Activated naive CD8-positive, alpha-beta T cell treated with anti-CD3 and anti-CD28 coated beads, Interleukin-2, amount 50 U/mL, for 16 hours (primary cell): ENCODE data around the gene SPIRE1.

Experiments
- DNase-seq: peaks from one replicate; pipeline ENCODE4 v3.0.0-alpha.2; 2020; ENCODE audit warnings: low read depth, low spot score

SPIRE1 gene

DNA sequence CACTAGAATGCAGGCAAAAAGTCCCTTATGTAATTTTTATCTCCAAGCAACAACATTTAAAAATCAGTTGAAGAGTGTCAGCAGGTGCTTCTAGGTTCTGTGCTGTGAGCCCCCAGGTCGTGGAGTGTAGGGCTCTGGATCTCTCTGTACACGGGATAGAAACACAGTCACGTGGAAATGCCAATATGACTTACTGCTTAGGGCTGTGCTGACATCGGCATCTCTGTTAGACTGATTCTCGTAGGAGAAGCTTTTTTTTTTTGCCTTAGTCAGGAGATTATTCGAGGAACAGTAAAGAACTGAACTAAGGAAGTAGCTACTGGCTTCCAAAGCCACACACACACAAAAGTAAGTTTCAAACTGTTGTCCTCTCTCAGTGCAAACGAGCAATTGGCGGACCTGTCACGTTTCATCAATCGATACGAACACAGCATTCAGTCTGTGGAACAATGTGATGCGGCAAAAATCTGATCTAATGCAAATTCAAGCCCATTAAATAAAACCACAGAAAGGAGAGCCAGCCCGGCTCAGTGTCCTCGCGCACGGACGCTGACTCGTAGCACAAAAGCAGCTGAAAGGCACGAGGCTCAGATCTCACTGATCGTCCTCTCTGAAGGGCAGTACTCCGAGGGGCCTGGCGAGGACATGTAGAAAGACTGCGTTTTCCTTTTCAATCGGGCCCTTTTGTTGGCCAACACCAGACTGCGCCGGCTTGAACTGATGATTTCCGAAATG, 208.7 kb downstream of the SPIRE1 start:
- no peak for DNase-seq

DNA sequence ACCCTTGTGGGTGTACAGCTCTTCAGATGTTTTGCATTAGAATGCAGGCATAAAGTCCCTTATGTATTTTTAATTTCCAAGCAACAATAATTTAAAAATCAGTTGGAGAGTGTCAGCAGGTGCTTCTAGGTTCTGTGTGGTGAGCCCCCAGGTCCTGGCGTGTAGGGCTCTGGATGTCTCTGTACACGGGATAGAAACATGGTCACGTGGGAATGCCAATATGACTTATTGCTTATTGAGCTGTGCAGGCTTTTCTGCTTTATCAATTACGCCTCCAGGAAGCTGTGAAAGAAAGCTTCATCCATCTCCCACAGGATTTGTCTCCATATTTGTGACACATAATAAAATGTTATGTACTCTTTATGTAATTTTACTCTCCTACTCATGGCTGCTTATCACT, 212.4 kb downstream of the SPIRE1 start:
- DNase-seq: no peak

DNA sequence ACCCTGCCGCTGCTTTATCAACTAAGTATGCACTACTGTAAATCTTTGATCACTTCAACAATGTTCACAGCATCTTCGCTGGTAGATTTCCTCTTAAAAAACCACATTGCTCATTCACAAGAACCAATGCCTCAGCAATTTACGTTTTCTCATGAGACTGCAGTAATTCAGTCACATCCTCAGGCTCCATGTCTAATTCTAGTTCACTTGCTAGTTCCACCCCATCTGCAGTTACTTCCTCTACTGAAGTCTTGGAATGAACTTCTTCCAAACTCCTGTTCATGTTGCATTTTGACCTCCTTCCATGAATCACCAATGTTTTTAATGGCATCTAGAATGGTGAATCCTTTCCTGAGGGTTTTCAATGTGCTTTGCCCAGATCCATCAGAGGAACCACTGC, 214.4 kb downstream of the SPIRE1 start:
- DNase-seq: no peak

DNA sequence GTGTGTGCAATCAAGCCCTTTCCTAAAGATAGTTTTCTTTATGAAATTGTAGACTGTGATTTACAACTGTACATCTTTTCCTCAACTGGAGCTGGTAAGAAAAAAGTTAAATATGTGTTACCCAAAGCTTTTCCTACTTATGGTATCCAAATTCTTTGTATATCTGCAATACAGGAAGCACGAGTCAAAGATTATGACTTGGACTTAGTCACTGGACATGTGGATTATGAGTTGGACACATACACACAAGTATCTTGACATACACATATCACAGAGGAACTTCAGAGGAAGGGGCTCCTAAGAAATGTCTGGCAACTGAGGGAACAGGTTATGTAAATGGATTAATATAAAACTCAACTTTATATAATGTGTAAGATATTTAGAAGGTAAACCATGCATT, 215.0 kb downstream of the SPIRE1 start:
- no peak for DNase-seq

DNA sequence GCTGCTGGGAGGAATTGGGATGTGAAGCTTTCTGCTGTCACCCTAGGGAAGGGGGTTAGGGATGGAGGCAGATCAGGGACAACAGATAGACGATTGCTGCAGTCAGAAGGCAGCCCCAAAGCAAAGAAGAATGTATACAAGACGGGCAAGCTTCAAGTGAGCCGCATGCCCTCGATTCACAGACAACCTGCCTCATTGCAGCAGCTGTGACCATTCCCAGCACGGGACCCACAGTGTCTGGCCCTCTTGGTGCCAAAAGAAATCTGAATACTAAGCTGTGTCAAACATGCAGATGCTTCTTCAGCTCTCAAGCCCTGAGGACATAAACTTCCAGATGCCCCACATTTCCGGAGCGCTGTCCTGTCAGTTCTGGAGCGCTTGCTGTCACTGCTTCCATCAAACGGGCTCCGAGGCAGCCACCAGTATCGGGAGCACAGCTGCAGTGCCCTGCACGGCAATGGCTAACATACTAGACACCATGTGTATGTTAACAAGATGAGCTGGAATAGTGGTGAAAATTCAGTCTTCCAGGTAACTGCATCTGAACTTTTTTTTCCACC, 216.4 kb downstream of the SPIRE1 start:
- DNase-seq: no peak

DNA sequence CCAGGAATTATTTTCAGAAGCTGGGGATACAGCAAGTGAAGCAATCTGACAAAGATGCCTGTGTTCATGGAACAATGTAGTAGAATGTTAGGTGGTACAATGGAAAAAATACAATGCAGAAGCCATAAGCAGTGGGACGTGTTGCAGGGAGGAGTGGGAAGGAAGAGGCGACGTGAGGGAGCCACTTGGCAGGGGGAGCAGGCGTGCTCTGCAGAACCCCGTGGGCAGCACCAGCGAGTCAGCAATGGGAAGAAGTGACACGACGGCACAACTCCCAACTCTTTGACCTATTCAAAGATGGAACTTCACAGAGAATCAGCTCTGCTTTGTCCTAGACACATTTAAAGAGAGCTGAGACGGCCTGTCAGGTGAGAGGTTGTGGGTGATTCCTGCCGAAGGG, 219.7 kb downstream of the SPIRE1 start:
- no peak for DNase-seq

DNA sequence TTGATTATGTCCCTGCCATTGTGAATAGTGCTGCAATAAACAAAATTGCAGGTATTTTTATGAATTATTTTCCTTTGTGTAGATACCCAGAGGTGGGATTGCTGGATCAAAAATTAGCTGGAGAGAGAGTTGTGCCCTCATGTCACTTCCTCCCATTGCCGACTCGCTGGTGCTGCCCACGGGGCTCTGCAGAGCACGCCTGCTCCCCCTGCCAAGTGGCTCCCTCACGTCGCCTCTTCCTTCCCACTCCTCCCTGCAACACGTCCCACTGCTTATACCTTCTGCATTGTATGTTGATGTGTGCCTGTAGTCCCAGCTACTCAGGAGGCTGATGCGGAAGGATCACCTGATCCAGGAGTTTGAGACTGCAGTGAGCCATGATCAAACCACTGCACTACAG, 222.0 kb downstream of the SPIRE1 start:
- DNase-seq: no peak

DNA sequence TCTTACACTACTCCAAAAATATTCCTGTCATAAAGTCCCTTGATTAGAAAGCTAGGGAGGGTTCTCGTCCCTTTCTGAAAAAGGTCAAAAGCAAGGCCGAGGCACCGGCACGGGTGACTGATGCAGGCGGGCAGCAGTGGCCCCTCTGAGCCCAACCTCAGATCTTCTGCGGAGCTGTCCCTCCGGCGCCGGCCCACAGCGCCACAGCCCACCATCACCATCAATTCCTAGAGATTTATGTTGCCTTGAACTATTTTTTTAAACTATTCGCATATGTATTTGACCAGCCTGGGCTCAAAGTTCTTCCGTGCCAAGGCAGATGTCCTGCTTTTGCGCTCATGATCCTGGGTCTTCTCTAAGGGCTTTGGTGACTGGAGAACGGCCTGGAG, 223.4 kb downstream of the SPIRE1 start:
- no peak for DNase-seq

DNA sequence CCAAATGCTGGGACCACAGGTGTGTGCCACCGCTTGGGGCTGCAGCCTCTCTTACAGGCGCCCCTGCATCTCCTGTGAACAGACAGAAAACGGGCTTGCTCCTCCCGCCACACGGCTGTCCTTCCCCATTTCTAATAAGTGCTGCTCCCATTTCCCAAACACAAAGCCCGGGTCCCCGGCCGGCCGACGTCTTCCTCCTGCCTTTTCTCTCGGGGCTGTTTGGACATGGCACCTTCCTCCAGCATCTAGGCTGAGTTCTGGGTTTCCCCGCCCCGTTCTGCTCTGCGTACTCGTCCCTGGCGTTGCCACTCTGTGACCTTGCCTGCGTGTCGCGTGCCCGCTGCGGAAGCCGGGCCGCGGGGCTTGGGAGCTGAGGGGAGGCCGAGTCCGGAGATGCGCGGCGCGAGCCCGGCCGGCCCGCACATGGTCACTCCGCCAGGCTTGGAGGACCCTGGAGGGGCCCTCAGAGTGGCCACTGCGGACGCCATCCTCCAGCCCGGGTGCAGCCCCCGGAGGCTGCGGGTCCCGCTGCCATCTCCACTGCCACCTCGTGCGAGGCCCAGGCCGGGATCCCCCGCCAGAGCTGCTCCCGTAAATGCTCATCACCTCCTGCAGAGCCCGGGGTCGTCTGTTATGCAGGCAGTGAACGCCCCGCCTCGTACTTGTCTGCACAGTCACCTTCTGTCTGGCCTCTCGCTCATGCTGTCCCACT, 223.9 kb downstream of the SPIRE1 start:
- no peak for DNase-seq

DNA sequence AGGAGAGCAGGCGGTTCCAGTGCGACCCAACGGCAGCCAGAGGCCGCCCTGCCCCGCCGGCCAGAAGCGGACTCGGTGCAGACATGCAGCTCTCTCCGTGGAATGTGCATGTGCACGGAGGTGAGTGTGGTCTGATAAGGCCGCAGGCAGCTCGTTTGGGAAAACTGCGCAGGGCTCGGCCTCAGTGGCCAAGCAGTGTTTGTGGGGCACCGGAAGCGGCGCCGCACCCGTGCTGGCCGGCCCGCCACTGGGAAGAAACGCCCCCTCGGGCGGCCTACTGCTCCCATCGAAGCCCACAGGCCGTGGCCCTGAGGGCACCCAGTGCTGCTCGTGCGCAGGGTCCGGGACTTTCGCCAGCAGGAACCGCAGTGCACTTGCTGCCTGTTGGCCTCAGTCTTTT, 225.0 kb downstream of the SPIRE1 start:
- no peak for DNase-seq

DNA sequence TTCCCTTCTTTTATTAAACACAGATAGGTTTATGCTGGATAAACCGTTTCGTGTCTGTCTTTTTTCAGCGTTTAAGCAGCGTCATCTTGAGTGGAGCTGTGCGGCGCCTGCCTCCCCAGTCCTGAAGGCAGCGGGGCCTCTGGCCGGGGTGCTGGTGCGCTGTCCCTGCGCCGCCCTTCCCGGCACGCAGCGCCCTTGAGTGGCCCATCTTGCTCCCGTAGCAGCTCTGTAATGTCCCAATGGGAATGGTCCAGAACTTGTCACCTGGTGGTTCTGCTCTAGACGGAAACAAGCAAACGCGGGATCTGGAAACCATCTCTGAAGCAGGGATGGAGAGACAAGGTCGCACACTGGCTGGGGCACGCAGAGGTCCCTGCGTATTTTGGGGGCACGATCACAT, 225.7 kb downstream of the SPIRE1 start:
- DNase-seq: no peak

DNA sequence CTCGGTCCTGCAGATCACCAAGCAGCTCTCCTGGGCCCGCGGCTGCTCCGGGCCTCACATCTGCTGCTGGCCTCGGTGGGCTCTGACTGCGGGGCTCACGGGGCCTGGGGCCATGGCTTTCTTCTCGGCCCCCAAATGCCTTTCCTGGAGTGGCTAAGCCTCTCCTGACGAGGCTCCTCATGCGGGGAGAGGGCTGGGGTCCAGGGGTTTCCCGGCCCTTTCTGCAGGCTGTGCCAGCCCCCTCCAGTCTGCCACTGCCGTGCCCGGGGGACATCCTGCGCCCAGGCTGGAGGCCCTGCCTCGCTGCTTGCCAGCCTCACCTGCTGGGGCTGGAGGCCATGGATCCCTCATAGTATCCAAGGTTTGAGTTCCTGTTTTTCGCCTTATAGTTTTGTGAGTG, 226.3 kb downstream of the SPIRE1 start:
- no peak for DNase-seq

DNA sequence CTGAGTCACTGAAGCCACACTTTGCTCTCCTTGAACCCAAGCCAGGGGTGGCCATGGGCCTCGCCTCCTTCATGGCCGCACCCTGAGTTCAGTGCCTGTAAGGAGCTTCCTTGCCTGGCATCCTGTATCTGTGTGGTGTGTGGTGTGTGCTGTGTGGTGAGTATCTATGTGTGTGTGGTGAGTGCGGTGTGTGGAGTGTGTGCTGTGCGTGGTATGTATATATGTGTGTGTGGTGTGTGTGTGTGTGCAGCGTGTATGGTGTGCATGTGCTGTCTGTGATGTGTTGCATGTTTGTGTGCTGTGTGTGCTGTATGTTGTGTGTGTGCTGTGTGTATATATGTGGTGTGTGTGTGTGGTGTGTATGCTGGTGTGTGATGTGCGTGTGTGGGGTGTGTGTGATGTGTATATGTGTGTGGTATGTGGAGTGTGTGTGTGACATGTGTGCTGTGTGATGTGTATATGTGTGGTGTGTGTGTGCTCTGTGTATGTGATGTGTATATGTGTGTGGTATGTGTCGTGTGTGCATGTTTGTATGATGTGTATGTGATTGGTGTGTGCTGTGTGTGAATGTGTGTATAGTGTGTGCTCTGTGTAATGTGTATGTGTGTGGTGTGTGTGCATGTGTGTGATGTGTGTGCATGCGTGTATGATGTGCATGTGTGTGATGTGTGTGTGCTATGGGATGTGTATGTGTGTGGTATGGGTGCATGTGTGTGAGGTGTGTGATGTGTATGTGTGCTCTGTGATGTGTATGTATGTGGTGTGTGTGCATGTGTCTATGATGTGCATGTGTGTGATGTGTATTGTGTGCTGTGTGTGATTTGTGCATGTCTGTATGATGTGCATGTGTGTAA, 227.5 kb downstream of the SPIRE1 start:
- DNase-seq: no peak

DNA sequence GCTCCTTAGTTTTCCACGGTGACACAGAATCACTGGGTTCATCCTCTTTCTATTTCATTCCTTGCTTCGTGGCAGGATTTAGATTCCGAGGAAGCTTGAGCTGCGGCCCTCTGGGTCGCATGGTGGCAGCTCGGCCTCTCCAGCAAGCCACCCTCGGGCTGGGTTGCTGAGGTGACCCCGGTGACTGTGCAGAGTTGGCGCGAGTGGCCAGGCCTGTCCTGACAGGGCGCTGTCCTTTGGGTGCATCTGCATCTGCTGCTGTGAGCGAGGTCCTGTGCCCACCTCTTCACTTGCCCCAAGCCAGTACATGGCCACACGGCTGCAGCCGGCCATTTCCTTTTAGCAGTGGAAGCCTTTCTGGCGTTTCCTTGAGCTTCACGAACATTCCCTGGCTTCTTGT, 228.4 kb downstream of the SPIRE1 start:
- no peak for DNase-seq

DNA sequence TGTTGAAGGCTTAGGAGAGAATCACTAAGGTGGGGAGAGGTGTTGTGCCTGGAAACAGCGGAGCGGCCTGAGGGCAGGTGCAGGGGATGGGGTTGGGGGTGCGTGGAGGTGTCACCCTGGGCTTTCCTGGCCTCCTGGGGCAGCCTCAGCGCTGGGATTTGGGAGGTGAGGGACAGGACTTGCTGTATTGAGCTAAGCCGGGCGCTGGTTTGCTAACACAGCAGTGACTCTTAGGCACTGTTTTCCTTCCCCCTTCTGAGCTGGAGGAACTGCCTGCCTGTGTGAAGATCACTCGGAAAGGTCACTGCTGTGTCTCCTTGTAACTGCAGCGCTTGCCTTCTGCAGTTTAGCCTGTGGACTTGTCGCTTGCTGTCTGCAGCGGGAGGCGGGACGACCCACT, 229.0 kb downstream of the SPIRE1 start:
- no peak for DNase-seq

DNA sequence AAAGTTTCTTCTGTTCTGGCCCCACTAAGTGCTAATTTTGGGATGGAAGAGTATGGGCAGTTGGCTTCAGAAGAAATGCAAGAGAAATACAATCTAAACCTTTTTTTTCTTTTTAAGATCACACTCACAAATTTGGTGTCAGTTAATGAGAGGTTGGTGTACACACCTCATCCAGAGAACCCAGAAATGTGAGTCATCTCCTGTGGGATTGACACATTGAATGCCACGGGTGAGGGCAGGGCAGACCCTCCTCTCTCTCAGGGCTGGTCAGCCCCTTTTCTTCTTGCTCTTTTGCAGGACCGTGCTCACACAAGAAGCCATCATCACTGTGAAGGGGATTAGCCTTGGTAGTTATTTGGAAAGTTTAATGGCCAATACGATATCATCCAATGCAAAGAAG, 231.0 kb downstream of the SPIRE1 start:
- DNase-seq: no peak

DNA sequence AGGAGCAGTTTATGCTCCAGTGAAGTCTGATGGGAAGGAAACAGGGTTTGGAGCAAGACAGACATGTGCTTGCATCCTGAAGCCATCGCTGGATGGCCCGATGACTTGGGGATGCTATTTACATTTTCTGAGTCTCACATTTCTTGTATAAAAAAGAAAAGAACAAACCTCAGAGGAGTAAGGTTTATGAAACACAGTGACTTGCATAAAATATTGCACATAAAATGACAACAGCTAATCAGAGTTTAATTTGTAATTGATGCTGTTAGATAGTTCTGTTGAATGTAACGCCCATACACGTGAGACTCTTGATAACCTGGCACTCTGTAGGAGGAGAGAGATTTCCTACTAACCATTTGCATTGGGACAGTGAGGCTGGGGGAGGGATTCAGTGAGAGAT, 233.7 kb downstream of the SPIRE1 start:
- no peak for DNase-seq

DNA sequence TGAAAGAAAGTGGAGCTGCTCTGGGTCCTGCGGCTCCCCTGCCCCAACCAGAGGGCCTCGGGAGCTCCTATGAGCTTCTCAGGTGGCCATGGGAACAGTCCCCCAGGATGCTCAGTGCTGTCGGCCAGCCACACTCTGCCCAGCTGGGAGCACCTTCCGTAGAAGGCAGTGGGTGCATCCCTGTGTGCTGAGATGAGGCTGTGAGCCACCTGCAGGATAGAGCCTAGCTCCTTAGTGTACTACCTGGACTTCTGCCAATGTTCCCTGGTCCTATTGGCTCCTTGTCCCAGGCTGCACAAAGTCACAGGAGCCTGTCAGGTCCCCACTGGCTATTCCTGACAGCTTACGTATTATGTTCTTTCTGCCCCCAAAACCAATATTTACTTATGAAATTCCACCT, 234.1 kb downstream of the SPIRE1 start:
- DNase-seq: no peak

DNA sequence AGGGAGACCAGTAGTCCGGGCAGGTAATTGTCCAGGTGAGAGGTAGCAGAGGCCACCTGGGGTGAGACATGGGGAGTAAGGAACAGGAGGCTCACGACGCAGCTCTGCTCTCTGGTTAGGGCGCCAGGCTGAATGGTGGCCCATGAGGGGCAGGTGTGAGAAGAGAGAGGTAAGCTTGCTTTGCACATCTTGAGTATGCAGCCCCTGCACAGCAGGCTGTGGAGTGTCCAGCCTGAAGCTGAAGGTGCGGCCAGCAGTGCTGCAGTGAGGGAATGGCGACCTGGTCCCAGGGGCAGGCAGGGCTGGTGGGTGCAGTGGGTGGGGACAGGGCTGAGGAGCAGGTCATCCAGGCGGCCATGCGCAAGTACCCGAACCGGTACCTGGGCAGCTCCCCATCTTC, 234.5 kb downstream of the SPIRE1 start:
- DNase-seq: no peak

DNA sequence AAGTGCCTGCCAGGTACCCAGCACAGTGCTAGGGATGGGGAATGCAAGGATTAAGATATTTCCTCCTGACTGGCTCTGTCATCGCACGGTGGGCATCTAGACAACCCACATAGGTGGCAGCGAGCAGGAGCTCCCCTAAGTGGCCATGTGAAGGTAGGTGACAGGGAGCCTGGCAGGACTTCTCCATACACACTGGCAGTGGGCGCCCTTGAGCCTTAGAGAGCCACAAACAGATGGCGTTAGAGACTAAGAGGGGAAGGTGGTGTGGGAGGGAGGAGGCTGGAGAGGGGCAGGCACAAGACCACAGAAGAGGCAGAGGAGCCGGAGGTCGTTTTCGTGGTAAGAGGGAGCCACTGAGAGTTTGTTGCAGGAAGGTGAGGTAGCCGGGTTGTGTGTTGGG, 235.0 kb downstream of the SPIRE1 start:
- DNase-seq: no peak

DNA sequence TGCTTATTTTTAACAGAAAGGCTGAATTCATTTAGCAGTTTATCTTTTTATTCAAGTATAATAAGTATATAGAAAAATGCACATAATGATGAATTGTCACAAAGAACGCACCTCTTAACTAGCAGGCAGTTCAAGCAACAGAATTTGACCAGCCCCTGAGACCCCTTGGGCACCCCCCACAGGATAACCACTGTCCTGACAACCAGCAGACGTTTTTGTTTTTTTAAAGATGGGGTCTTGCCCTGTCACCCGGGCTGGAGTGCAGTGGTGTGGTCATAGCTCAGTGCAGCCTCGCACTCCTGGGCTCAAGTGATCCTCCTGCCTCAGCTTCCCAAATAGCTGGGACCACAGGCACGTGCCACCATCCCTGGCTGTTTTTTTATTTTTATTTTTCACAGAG, 236.2 kb downstream of the SPIRE1 start:
- no peak for DNase-seq

DNA sequence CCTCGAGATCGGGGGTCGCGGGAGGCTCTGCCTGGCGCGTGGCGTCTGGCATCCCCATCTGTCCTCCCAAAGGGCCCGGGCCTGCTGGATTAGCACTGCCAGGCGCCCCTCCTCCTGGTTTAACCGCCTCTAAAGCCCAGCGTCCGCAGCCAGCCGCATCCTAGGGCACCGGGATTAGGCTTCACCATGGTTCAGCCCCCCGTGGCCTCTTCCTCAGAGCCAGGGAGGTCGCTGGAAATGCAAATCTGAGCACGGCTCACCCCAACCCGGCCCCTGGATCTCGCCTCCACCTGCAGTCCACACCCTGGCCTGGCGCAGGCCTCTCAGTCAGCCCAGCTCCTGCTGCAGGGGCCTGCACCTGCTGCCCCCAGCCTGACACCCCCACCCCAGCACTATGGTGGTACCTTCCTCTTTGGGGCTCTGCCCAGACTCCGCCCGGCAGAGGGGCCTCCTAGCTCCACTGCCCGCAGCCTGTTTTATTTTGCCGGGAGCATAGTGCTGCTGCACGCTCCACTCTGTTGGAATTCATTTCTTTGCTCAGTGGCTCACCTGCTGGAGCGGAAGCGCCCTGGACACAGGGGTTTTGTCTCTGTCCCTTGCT, 237.0 kb downstream of the SPIRE1 start:
- DNase-seq: no peak
